HG02885 (cell line): ENCODE data around the gene PPP1R37.

Source experiments
- ATAC-seq: cut with Tn5 transposase; IDR thresholded peaks from one replicate; pipeline ENCODE4 v1.9.1; 2021; ENCODE audit warnings: mild to moderate bottlenecking; ENCODE audit not compliant: unreplicated experiment, poor library complexity

Gene PPP1R37, protein sequence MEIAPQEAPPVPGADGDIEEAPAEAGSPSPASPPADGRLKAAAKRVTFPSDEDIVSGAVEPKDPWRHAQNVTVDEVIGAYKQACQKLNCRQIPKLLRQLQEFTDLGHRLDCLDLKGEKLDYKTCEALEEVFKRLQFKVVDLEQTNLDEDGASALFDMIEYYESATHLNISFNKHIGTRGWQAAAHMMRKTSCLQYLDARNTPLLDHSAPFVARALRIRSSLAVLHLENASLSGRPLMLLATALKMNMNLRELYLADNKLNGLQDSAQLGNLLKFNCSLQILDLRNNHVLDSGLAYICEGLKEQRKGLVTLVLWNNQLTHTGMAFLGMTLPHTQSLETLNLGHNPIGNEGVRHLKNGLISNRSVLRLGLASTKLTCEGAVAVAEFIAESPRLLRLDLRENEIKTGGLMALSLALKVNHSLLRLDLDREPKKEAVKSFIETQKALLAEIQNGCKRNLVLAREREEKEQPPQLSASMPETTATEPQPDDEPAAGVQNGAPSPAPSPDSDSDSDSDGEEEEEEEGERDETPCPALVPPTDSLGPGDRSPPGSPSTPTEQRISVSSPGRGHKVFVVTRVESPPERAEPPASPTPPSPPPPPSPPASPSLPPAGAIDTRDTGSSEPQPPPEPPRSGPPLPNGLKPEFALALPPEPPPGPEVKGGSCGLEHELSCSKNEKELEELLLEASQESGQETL

DNA sequence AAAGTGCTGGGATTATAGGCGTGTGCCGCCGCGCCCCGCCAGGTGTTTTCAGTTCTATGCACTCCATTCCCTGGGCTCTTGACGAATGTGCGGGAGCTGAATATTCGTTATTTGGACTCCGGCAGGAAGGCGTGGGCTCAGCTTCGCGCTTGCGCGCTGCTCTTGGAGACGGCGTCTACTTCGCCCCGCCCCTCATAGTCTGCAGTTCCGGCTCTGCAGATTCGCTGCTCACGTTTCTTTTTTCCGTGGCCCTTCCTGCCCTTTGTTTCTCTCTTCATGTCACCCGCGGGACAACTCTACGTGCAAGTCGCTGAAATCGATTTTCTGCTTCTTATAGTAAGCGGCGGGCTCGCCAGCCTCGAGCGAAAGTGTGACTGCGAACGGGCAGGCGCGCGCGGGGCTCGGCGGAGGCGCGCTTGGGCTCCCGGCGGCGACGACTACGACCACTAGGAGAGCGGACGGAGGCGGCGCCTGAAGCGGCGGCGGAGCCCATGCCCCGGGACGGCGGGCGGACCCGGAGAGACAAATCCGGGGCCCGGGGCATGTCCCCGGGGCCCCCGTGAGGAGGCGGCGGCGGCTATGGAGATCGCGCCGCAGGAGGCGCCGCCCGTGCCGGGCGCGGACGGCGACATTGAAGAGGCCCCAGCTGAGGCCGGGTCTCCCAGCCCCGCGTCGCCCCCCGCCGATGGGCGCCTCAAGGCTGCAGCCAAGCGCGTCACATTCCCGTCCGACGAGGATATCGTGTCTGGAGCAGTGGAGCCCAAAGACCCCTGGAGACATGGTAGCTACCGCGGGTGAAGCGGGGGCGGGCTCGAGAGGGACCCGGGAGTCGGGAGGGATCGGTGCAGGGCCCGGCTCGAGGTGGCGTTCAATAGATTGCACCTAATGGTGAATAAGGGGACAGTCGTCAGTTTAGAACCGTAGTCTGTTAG lies at the start of gene PPP1R37:
Gene PPP1R37 (plus strand): TSS at position 433 of the 932 bp plus-strand sequence. CDS start 147 bp downstream, at position 580.
- peak; percentile 66 for ATAC-seq

DNA sequence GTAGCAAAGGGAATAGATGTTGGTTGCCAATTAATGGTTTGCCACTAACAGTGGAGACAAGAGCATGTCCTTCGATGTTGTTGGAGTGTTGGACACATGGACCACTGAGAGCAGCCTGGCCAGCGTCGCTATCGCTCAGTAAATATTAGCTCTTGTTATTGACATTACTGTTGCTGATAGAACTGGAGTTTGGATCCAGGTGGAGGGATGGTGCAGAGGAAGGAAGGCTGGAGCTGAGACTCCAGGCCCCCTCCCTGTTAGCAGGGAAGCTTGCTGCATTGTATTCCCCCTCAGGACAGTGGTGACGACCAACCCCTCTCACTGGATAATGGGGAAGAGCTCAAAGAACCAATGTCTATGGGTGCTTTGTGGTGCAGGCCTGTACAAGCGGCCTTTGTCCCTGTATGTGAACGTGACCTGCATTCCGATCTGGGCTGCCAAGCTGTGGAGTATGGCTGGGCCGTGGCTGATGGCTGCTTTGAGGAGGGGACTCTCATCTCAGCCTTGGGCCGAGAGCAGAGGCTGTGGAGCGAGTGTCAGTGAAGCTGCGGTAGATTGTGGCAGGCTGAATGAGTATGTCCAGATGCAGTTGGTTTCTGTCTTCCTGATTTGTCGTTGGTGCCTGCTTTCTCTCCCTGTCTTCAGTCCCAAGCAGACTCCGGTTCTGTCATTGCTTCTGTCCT lies 47.2 kb upstream of the PPP1R37 start:
- no peak for ATAC-seq

DNA sequence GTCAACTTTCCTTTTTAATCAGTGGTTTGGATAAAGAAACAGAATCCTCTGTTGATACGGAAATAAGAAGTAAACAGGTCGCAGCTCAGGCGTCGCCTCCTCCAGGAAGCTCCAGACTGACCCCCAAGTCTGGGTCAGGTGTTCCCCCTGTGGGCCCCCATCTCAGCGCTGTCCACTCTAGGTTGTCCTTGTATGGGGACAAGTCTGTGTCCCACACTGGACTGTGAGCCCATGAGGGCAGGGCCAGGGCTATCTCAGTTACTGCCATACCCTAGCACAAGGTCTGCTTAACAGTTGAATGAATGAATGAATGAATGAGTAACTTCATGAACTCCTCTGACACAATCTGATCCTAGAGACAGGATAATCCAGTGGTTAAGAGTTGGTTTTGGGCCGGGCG lies 46.6 kb upstream of the PPP1R37 start:
- no peak for ATAC-seq

DNA sequence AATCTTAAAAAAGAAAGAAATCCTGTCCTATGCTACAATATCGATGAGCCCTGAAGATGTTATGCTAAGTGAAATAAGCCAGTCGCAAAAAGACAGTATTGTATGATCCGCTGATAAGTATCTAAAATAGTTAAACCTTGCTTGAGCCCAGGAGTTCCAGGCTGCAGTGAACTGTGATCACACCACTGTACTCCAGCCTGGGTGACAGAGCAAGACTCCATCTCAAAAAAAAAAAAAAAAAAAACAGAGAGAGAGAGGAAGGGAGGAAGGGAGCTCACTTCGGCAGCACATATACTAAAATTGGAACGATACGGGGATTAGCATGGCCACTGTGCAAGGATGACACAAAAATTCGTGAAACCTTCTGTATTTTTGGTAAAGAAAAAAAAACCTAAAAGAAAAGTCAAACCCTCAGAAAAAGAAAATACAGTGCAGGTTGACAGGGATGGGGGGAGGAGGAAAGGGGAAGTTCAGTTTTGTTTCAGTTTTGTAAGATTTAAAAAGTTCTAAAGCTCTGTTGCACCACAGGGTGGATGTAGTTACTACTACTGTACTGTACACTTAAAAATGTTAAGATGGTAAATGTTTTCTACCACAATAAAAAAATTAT lies 45.7 kb upstream of the PPP1R37 start:
- ATAC-seq = peak; percentile 64

DNA sequence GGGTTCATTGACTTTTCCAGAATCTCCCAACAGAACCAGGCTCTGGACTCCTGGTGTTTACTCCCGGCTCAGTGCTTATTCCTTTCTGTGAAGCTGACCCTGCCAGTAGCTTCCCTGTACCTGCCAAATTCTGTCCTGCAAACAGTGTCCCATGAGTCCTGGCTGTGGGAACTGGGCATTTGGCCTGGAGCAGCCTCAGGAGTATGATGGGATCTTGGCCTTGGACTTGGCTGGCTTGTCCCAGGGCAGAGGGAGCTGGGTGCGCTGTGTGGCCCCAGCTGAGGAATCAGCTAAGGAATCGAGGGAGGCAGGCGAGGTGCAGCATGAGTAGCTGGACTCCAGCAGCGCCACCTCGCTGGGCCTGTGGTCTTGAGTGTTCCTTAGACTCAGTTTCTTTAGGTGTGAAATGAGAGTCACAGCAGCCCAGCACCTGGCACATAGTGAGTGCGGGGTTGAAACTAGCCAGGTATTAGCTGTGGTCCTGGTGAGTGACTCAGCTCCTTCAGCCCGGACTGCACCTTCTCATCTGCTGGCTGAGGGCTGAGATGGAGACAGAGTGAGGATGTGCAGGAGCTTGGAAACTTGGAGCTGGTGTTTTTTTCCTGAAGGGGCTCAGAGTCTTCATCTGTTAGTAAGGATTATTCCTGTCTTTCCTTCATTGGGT lies 43.8 kb upstream of the PPP1R37 start:
- ATAC-seq = no peak

DNA sequence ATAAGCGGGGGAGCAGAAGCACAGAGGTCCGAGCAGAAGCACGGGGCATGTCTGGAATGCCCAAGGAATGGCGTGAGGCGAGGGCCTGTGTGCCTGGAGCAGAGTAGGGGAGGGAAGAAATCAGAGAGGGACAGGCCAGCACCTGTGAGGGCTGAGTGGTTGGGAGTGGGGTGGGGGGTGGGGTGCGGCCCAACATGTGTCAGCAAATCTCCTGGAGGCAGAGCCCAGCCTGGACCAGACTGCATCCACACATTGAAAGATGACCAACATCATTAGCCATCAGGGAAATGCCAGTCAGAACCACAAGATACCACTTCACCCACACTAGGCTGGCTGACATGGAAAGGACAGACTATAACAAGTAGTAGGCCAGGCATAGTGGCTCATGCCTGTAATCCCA lies 42.9 kb upstream of the PPP1R37 start:
- no peak for ATAC-seq

DNA sequence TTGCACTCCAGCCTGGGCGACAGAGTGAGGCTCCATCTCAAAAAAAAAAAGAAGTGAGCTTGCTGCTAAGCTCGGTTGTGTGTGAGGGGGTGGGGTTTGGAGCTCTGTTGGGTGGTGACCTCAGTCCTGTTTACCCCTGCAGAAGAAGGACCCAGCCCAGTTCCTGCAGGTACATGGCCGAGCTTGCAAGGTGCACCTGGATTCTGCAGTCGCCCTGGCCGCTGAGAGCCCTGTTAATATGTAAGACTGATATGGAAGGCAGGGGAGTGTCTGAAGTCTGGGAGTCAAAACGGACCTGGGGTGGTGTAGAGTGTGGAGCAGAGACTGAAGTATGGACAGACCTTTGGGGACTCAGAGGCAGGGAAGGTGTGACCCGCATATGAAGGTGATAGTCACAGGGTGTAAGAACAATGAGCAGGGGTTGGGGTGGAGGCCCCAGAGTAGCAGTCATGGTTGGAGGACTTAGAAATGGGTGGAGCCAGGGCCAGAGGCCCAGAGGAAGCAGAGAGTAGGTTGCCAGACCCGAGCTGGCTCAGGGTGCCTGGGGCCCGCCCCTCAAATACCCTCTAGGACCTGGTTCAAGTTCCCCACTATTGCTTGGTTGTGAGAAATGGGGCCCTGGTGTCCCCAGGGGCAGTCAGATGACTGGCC lies 40.9 kb upstream of the PPP1R37 start:
- no peak for ATAC-seq

DNA sequence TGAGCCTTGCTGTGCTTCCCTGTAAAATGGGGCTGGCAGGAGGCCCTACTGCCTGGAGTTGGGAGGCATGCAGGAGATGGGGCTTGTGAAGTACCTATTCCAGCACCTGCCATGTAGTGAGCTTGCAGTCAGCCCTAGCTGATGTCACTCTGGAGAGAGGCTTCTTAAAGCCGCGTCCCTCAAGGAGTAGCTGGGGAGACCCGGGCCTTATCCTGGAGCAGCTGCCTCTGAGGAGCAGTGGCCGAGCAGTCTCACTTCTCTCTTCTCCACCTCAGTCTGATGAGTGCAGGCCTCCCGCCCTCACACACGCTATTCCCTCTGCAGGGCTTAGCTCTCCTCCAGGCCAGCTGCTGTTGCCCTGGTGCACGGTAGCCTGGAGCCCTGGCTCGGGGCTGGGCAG lies 36.1 kb upstream of the PPP1R37 start:
- no peak for ATAC-seq

DNA sequence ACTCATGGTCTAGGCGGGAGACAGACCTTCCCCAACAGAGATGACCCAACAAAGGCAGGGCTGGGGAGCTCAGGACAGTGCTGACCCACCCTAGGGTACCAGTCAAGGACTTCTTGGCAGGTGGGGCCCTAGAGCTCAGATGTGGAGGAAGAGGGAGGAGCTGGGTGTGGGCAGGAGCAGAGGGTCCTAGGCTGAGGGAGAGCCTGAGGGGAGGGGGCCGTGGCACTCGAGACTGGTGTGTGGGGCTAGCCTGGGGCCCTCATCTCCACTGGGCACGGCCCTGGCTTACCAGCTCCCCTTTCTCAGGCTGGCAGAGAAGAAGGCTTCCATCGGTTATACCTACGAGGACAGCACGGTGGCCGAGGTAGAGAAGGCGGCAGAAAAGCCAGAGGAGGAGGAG lies 35.5 kb upstream of the PPP1R37 start:
- no peak for ATAC-seq

DNA sequence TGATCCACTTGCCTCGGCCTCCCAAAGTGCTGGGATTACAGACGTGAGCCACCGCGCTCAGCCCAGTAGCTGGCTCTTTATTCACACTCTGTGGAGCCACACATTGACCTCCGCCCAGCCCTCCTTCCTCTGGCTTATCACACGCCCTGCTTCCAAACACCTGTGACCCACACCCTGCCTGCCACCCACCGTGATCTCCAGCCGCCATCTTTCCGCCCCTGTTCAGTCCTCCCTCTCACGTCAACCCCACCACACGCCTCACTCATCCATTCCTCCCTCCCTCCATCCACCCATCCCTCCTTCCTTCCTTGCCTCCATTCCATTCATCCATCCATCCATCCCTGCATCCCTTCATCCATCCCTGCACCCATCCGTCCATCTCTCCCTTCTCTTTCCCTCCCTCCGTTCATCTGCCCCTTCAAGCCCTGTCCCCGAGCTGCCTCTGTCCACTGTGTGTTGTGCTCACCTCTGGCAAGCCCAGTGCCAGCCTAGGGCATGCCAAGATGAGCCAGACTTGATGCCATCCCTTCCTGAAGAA lies 34.3 kb upstream of the PPP1R37 start:
- ATAC-seq = no peak

DNA sequence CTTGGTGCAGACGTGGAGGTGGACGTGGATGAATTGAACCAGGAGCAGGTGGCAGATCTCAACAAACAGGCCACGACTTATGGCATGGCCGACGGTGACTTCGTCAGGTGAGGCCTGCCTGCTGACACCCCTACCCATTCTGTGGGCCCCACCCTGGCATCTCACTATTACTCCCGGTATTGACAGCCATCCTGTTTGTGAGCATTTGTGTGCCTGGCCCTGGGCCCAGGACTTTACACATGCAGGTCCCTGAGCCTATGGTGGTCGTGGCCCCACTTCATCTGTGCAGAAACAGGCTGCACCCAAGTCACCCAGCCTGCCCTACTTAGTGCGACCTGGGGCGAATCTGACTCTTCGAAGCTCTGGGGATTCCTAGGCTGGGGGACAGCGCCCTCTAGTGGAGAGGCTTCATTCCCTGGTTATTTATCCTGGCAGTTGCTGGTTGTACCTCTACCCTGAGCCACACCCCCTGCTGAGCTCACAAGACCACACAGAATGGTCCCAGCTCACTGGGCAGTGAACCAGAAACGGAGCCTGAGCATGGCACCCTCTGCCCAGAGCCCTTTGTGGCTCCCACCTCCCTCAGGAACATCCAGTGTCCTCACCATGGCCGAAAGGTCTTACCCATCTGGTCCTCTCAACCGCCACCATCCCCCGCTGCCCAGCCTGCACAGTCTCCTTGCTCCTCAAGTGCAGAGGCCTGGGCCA lies 33.6 kb upstream of the PPP1R37 start:
- ATAC-seq = no peak

DNA sequence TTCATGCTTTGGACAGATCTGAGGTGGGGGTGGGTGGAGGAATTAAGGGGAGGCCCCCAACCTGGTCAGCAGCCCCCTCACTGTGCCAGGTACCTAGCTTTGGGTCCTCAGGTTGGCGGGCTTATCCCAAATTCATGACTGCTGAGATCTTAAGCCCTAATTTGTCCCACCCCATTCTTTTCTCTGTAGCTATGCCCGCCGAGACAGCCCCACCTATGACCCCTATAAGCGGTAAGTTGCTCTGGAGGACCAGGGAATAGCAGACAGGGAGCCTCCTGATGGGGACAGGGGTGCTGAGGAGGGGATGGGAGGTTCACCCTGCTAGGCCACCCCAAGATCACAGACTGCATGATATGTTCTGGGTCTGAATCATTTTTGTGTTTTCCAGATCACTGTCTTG lies 31.0 kb upstream of the PPP1R37 start:
- no peak for ATAC-seq

DNA sequence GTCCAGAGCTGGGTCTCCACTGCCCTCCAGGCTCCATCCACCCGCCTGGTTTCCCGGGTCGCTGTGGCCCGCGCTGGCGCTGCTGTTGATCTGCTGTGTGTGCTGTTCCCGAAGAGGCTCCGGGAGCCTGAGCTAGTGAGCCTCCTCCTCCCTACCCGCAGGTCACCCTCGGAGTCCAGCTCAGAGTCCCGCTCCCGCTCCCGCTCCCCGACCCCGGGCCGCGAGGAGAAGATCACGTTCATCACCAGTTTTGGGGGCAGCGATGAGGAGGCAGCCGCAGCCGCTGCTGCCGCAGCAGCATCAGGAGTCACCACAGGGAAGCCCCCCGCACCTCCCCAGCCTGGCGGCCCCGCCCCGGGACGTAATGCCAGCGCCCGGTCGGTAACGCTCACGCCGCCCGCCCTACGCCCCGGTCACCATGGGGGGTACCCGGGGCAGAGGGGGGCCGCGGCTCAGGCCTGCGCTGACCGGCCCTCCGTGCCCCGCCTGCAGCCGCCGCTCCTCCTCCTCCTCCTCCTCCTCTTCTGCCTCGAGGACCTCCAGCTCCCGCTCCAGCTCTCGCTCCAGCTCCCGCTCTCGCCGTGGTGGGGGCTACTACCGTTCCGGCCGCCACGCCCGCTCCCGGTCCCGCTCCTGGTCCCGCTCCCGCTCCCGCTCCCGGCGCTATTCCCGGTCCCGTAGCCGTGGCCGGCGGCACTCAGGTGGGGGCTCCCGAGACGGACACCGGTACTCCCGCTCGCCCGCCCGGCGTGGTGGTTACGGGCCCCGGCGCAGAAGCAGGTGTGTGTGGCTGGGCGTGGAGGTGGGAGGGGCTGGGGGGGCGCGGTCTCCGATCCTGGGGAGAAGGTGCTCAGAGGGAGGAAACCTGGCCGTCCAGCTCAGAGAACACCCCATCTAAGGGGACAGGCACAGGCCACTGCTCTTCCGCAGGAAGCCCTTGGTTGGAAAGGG lies 28.9 kb upstream of the PPP1R37 start:
- ATAC-seq = no peak

DNA sequence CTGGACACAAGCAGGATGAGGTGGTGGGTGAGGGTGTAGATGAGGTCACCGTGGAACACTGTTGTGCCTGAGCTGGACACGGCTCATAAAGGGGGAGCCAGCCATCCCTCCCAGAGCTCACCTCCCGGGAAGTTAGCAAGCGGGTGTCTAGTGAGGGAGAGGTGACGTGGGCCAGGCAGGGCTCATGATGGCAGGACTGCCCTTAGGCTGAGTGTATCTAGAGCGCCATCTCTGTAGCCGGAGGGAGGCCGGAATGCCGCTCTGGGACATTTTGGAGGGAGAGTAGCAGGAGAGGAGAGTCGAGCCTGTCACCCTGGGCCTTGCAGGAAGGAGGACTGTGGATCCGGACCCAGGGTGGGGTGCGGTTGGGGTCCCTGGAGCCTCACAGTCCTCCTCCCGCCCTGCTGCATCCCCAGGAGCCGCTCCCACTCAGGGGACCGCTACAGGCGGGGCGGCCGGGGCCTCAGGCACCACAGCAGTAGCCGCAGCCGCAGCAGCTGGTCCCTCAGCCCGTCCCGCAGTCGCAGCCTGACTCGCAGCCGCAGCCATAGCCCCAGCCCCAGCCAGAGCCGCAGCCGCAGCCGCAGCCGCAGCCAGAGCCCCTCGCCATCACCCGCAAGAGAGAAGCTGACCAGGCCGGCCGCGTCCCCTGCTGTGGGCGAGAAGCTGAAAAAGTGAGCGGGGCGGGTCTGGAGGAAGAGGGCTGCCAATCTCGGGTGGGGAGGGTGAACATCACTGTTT lies 25.9 kb upstream of the PPP1R37 start:
- no peak for ATAC-seq

DNA sequence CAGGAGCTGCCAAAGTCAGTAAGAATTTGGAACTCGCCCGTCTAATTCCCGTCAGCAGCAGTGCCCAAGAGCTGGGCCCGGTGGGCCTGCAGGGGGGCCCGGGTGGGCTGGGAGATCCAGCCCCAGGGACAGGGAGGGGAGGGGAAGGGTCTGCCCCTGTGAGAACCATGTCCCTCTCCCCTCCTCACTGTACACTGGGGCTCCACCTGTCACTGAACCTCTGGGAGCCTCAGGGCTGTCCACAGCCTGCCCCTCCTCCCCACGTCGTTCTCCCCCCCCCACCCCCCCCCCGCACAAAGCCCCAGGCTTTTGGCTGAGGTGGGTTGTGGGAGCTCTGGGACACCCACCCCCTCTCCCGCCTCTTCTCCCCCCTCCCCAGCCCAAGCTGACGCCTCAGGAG lies 24.9 kb upstream of the PPP1R37 start:
- no peak for ATAC-seq

DNA sequence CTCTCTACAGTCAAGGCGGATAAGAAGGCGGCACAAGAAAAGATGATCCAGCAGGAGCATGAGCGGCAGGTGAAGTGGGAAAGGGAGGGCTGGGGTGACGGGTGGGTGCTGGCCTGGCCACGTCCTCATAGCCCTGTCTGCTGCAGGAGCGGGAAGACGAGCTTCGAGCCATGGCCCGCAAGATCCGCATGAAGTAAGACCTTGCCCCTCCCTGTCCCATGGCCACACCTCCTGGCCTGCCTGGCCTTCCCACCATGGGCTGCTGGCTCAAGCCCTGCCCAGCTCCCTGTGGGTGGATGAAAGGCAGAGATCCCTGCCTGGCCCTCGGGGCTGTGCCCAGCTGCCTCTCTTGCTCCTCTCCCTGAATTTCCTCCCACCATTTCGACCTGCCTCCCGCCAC lies 23.9 kb upstream of the PPP1R37 start:
- ATAC-seq = no peak
